Measurements from ENCODE around the gene CEP76.
"Not testable (repeated sequence)": the region's sequence is repeated elsewhere in the genome, so short reads cannot be mapped to it uniquely, and the experiment has no call there.

The CEP76 gene

GRCh38 chr18:12638644-12639124 is 63.8 kb downstream of the CEP76 start:
- Mint-ChIP-seq H3K36me3 (ENCODE audit: low read depth) (no peaks in the 10 kb centered on the region), H3K4me3 (no peak overlapping the region), H3K27ac (no peak overlapping the region), H3K9me3 (no peaks in the 10 kb centered on the region), H3K4me1 (ENCODE audit: low read depth) (no peaks in the 10 kb centered on the region), H3K27me3 (peaks cover 13% of the 10 kb centered on the region)

DNA sequence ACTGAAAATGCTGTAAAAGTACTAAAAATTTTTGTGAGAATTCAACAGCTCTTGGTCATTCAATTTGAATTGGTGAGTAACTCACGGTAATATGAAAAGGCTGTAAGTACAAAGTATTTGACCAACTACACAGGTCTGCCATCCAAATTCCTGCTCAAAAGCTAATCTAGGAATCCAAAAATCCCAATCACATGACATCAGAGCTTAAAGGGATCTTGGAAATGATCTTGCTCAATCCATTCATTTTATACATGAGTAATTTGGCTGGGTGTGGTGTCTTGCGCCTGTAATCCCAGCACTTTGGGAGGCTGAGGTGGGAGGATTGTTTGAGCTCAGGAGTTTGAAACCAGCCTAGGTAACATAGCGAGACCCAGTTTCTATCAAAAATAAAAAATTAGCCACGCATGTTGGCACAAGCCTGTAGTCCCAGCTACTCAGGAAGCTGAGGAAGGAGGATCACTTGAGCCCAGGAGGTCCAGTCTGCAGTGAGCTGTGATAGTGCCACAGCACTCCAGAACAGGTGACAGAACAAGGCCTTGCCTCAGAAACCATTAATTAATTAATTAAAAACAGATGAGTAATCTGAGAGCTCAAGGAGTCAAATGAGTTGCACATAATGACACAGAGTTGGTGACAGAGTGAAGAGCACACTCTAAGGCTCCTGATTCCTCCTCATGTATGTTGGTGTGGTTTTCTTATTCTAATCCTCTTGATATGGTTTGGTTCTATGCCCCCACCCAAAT is 64.5 kb downstream of the CEP76 start:
- Mint-ChIP-seq H3K4me3 (no peak overlapping the region), H3K9me3 (no peaks in the 10 kb centered on the region), H3K36me3 (ENCODE audit: low read depth) (no peaks in the 10 kb centered on the region), H3K4me1 (ENCODE audit: low read depth) (no peaks in the 10 kb centered on the region), H3K27me3 (peaks cover 10% of the 10 kb centered on the region), H3K27ac (no peak overlapping the region)

GRCh38 chr18:12637393-12637792 is 65.1 kb downstream of the CEP76 start:
- H3K4me1 Mint-ChIP-seq (ENCODE audit: low read depth) = no peaks in the 10 kb centered on the region
- no peak overlapping the region for H3K4me3 Mint-ChIP-seq
- H3K27ac Mint-ChIP-seq = no peak overlapping the region
- H3K27me3 Mint-ChIP-seq = peaks cover 6% of the 10 kb centered on the region
- no peaks in the 10 kb centered on the region for H3K9me3 Mint-ChIP-seq
- no peaks in the 10 kb centered on the region for H3K36me3 Mint-ChIP-seq (ENCODE audit: low read depth)

- Mint-ChIP-seq H3K4me1 (ENCODE audit: low read depth) (no peaks in the 10 kb centered on the region), H3K27me3 (peaks cover 4% of the 10 kb centered on the region), H3K27ac (no peak overlapping the region), H3K36me3 (ENCODE audit: low read depth) (no peaks in the 10 kb centered on the region), H3K4me3 (no peak overlapping the region), H3K9me3 (no peaks in the 10 kb centered on the region)
Measured at GRCh38 chr18:12631831-12632477, 70.6 kb downstream of the CEP76 start.

- no peak overlapping the region for H3K27ac Mint-ChIP-seq
- no peak overlapping the region for H3K4me3 Mint-ChIP-seq
- H3K4me1 Mint-ChIP-seq (ENCODE audit: low read depth) = no peaks in the 10 kb centered on the region
- peaks cover 4% of the 10 kb centered on the region for H3K27me3 Mint-ChIP-seq
- H3K36me3 Mint-ChIP-seq (ENCODE audit: low read depth) = no peaks in the 10 kb centered on the region
- no peaks in the 10 kb centered on the region for H3K9me3 Mint-ChIP-seq
Measured at GRCh38 chr18:12630136-12630535, 72.4 kb downstream of the CEP76 start.

GRCh38 chr18:12628706-12629702 is 73.5 kb downstream of the CEP76 start:
- no peaks in the 10 kb centered on the region for H3K9me3 Mint-ChIP-seq

DNA sequence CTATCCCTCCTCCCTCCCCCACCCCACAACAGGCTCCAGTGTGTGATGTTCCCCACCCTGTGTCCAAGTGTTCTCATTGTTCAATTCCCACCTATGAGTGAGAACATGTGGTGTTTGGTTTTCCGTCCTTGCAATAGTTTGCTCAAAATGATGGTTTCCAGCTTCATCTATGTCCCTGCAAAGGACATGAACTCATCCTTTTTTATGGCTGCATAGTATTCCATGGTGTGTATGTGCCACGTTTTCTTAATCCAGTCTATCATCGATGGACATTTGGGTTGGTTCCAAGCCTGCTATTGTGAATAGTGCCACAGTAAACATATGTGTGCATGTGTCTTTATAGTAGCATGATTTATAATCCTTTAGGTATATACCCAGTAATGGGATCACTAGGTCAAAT is 75.3 kb downstream of the CEP76 start:
- H3K36me3 Mint-ChIP-seq (ENCODE audit: low read depth); H3K27ac Mint-ChIP-seq; H3K4me3 Mint-ChIP-seq; H3K9me3 Mint-ChIP-seq; H3K27me3 Mint-ChIP-seq; H3K4me1 Mint-ChIP-seq (ENCODE audit: low read depth): not testable (repeated sequence)

More at GRCh38 chr18:12628706-12629702, 73.5 kb downstream of the CEP76 start:
- H3K4me1 Mint-ChIP-seq (ENCODE audit: low read depth) = no peaks in the 10 kb centered on the region
- H3K36me3 Mint-ChIP-seq (ENCODE audit: low read depth) = no peaks in the 10 kb centered on the region
- H3K27ac Mint-ChIP-seq = no peak overlapping the region
- H3K4me3 Mint-ChIP-seq = no peak overlapping the region
- H3K27me3 Mint-ChIP-seq = peaks cover 4% of the 10 kb centered on the region

GRCh38 chr18:12625241-12625640 is 77.3 kb downstream of the CEP76 start:
- Mint-ChIP-seq H3K4me3 (no peak overlapping the region), H3K27ac (no peak overlapping the region), H3K9me3 (no peaks in the 10 kb centered on the region), H3K4me1 (ENCODE audit: low read depth) (no peaks in the 10 kb centered on the region), H3K36me3 (ENCODE audit: low read depth) (no peaks in the 10 kb centered on the region), H3K27me3 (peaks cover 7% of the 10 kb centered on the region)

Data from stimulated activated naive CD8-positive, alpha-beta T cell treated with anti-CD3 and anti-CD28 coated beads, Interleukin-15, Interleukin-2, amounts not matched to agents 100 ng/mL and 50 ng/mL, for 24 hours (primary cell).